Endothelial cell of umbilical vein (primary cell): ENCODE data around the gene CASKIN1. TPM values are rescaled to one million over a fixed set of nuclear protein-coding genes. Genes with fewer than 3 reads are reported as not detected.

Experiments
- BruUV-seq: library from RNA; stranded (reverse); fragments of 400-500 nt; replicated peaks from 2 replicates; lab custom pipeline; 2021; lab: Mats Ljungman, UMichigan
- CTCF ChIA-PET: fragments of 300-600, 350-600 bp; sonication (Branson Sonifier 250); formaldehyde crosslinking; loops from one replicate; lab custom pipeline; 2021; ENCODE audit warnings: antibody characterized with exemption, inconsistent platforms; lab: Charles Lee
- POLR2A ChIA-PET: fragments of 300-600, 350-600 bp; sonication (Branson Sonifier 250); formaldehyde crosslinking; loops from one replicate; lab custom pipeline; 2021; ENCODE audit warnings: antibody characterized with exemption, inconsistent platforms; lab: Charles Lee
- DNase-seq: peaks from one replicate; pipeline ENCODE4 v3.0.0-alpha.2; 2011; ENCODE audit warnings: low read depth, low spot score
- FAIRE-seq: peaks from 2 replicates; lab custom pipeline; 2011; peaks lifted over from hg19 to GRCh38; lab: Jason Lieb, UNC
- H2AFZ ChIP-seq: 2 replicates; pipeline ENCODE4 v1.6.0; 2012; ENCODE audit warnings: low read depth, low read length, control low read depth, inconsistent platforms
- H3K27ac ChIP-seq: 2 replicates; pipeline ENCODE4 v1.5.1; 2011; ENCODE audit warnings: low read depth, mild to moderate bottlenecking, control low read depth, low read length, moderate library complexity; ENCODE audit not compliant: insufficient read depth
- H3K27me3 ChIP-seq, 2 experiments: 2 replicates each; pipeline versions ENCODE4 v1.6.0 to v1.6.1; 2011; ENCODE audit warnings: low read length in 2 of 2, mixed read lengths in 1 of 2; ENCODE audit not compliant: control insufficient read depth in 2 of 2, insufficient read depth in 2 of 2
- H3K36me3 ChIP-seq, 2 experiments: 2 replicates in 1 of 2; 3 replicates in 1 of 2; pipeline ENCODE4 v1.5.1; 2011; ENCODE audit warnings: low read length in 2 of 2, mild to moderate bottlenecking in 1 of 2, moderate library complexity in 1 of 2; ENCODE audit not compliant: control insufficient read depth in 2 of 2, insufficient read depth in 2 of 2; ENCODE audit errors: extremely low read depth in 1 of 2
- H3K4me1 ChIP-seq: 3 replicates; pipeline ENCODE4 v1.5.1; 2011; ENCODE audit warnings: mild to moderate bottlenecking, low read length; ENCODE audit not compliant: control insufficient read depth, insufficient read depth; ENCODE audit errors: extremely low read depth
- H3K4me2 ChIP-seq: 2 replicates; pipeline ENCODE4 v1.6.1; 2011; ENCODE audit warnings: low read length, control low read depth, mixed read lengths; ENCODE audit not compliant: insufficient read depth
- H3K4me3 ChIP-seq, 3 experiments: fragments of 200-600 bp in 1 of 3; sonication (generic), shearing (Covaris generic) in 1 of 3; replicated peaks in 1 of 3; 2 replicates each; pipeline ENCODE4 v1.5.1; 2011 to 2016; ENCODE audit warnings: control low read depth in 3 of 3, low read length in 3 of 3, mild to moderate bottlenecking in 2 of 3, inconsistent platforms in 1 of 3, low read depth in 1 of 3, moderate library complexity in 1 of 3; ENCODE audit not compliant: insufficient read depth in 1 of 3
- H3K79me2 ChIP-seq: 2 replicates; pipeline ENCODE4 v1.6.0; 2012; ENCODE audit warnings: low read length, inconsistent platforms; ENCODE audit not compliant: control insufficient read depth, insufficient read depth
- H3K9ac ChIP-seq: replicated peaks from 2 replicates; pipeline ENCODE3; 2011; ENCODE audit warnings: low read length, control low read depth; ENCODE audit not compliant: insufficient read depth; ENCODE audit errors: extremely low read depth
- H3K9me1 ChIP-seq: replicated peaks from 3 replicates; pipeline ENCODE4 v1.6.0; 2011; ENCODE audit warnings: mild to moderate bottlenecking, low read length; ENCODE audit not compliant: control insufficient read depth, insufficient read depth; ENCODE audit errors: extremely low read depth
- H3K9me3 ChIP-seq: replicated peaks from 2 replicates; pipeline ENCODE4 v1.5.1; 2012; ENCODE audit warnings: low read length, inconsistent platforms; ENCODE audit not compliant: control insufficient read depth, insufficient read depth
- H4K20me1 ChIP-seq: replicated peaks from 2 replicates; pipeline ENCODE3; 2011; ENCODE audit warnings: mild to moderate bottlenecking, low read length; ENCODE audit not compliant: control insufficient read depth, insufficient read depth; ENCODE audit errors: extremely low read depth
- CTCF ChIP-seq, 2 donors: IDR thresholded peaks; 1 replicate in 1 of 2; 2 replicates in 1 of 2; pipeline ENCODE4 v1.5.1; 2011; ENCODE audit warnings: low read length in 2 of 2, mild to moderate bottlenecking in 2 of 2, moderate library complexity in 2 of 2, control low read depth in 1 of 2, inconsistent platforms in 1 of 2, low read depth in 1 of 2; ENCODE audit not compliant: insufficient read depth in 1 of 2; ENCODE audit errors: extremely low read depth in 1 of 2
- EZH2 ChIP-seq: IDR thresholded peaks from 2 replicates; pipeline ENCODE4 v1.6.1; 2012; ENCODE audit warnings: borderline replicate concordance, low read depth, mild to moderate bottlenecking, moderate library complexity, low read length, inconsistent platforms; ENCODE audit not compliant: severe bottlenecking
- FOS ChIP-seq: IDR thresholded peaks from 2 replicates; pipeline ENCODE4 v1.6.1; 2011; ENCODE audit warnings: mild to moderate bottlenecking, low read length, moderate library complexity, borderline replicate concordance; ENCODE audit not compliant: insufficient read depth
- GATA2 ChIP-seq: IDR thresholded peaks from 2 replicates; pipeline ENCODE4 v1.7.0; 2011; ENCODE audit warnings: low read depth, mild to moderate bottlenecking, moderate library complexity, mixed read lengths, low read length; ENCODE audit not compliant: insufficient read length, insufficient read depth
- JUN ChIP-seq: IDR thresholded peaks from 2 replicates; pipeline ENCODE4 v1.6.1; 2011; ENCODE audit warnings: borderline replicate concordance, low read depth; ENCODE audit not compliant: insufficient read length, insufficient read depth
- MAX ChIP-seq: IDR thresholded peaks from 2 replicates; pipeline ENCODE4 v1.6.1; 2011; ENCODE audit not compliant: insufficient read depth, insufficient read length
- MYC ChIP-seq: IDR thresholded peaks from one replicate; pipeline ENCODE4 v1.6.1; 2011; ENCODE audit warnings: mild to moderate bottlenecking, low read depth, low read length
- POLR2A ChIP-seq: IDR thresholded peaks from 2 replicates; pipeline ENCODE4 v1.6.1; 2012; ENCODE audit warnings: low read depth, mild to moderate bottlenecking, control low read depth, low read length
- POLR2AphosphoS5 ChIP-seq: IDR thresholded peaks from 2 replicates; pipeline ENCODE4 v1.6.1; 2012; ENCODE audit warnings: low read depth, mild to moderate bottlenecking, control low read depth, low read length, moderate library complexity; ENCODE audit not compliant: insufficient read depth
- dilution Hi-C: fragments of 300-500 bp; cut with MboI; formaldehyde crosslinking; loops from one replicate; pipeline ENCODE4 v1.15.0; 2019; ENCODE audit warnings: low sequenced_read_pairs; ENCODE audit not compliant: extremely low pct_ligation_motif_present
- intact Hi-C: fragments of 100-400 bp; cut with micrococcal nuclease; formaldehyde crosslinking; loops from one replicate; pipeline ENCODE4 v1.10.0; 2022
- polyA plus RNA-seq, 4 experiments: library from polyadenylated mRNA; depleted of rRNA in 3 of 4; stranded (reverse) in 3 of 4; unstranded in 1 of 4; fragments of >200 nt; gene quantifications; 2 replicates each; pipeline versions ENCODE4 v1.2.1 to v1.2.3, GENCODE V29; 2011 to 2012; ENCODE audit warnings: missing spikeins in 1 of 4
- total RNA-seq: library from RNA; stranded (reverse); gene quantifications from 2 replicates; pipeline ENCODE4 v1.2.3, GENCODE V29; 2021

CASKIN1 gene
- total and polyA plus RNA-seq, 2 donors (not counting 3 experiments of a cell fraction or from before 2014, with no cell fraction given) = 0.11 to 0.58 TPM

- TF ChIP-seq FOS (no peak), CTCF (IDR thresholded peaks at IDR 0.05; ENCODE audit: extremely low read depth in 1 of 2, insufficient read depth in 1 of 2, low read depth in 1 of 2, low read length in 2 of 2) (no peak), JUN (no peak), GATA2 (no peak), POLR2AphosphoS5 (peak; percentile 37), EZH2 (no peak), POLR2A (peak; percentile 87), MYC (no peak), MAX (no peak)
- FAIRE-seq (no peak), DNase-seq (no peak)
- Histone ChIP-seq H3K9me1 (no peaks in the 10 kb centered on the region), H2AFZ (no peak overlapping the region), H3K4me1 (peaks cover 35% of the 10 kb centered on the region), H3K9ac (peak overlapping the region; percentile 83), H3K27ac (no peak overlapping the region), H3K4me3 (peak overlapping the region; percentile 15 to 96 (median 65)), H3K4me2 (peak overlapping the region; percentile 75), H3K9me3 (no peaks in the 10 kb centered on the region), H3K36me3 (peaks cover 2 to 7% of the 10 kb centered on the region in 2 experiments), H3K79me2 (peaks cover 60% of the 10 kb centered on the region), H4K20me1 (no peaks in the 10 kb centered on the region), H3K27me3 (no peaks in the 10 kb centered on the region)
- POLR2A ChIA-PET = interaction anchor here (0.6 to 1.1 kb wide), 3 partner anchors 9 to 130 kb away, joined by 3 to 4 read pairs (median 3); no protein-coding TSS in a partner anchor
- CTCF ChIA-PET = interaction anchor here (0.6 to 2.5 kb wide), 9 partner anchors 13 to 155 kb away, joined by 3 to 14 read pairs (median 4); partner anchors contain the start of gene ECI1
- dilution Hi-C loops = loop anchor here (25.0 kb wide), 1 partner anchor 116 kb away; the partner anchor contains the start of genes NHERF2, NTHL1 and TSC2
- intact Hi-C loops = loop anchor here (1.0 to 5.0 kb wide), 2 partner anchors 148 to 291 kb away; no protein-coding TSS in a partner anchor
- no TSS peak for BruUV-seq
Measured at GRCh38 chr16:2152695-2153506, 43.5 kb downstream of the CASKIN1 start.
